Stimulated activated CD4-positive, alpha-beta T cell treated with anti-CD3 and anti-CD28 coated beads, TNF-alpha, amount 100 ng/mL, for 4 hours (primary cell): ENCODE measurements around the gene PLCH2.

ENCODE experiments used
- DNase-seq, 3 experiments: peaks; one replicate each; pipeline ENCODE4 v3.0.0-alpha.2; 2020; ENCODE audit warnings: low read depth in 3 of 3

Gene PLCH2, protein sequence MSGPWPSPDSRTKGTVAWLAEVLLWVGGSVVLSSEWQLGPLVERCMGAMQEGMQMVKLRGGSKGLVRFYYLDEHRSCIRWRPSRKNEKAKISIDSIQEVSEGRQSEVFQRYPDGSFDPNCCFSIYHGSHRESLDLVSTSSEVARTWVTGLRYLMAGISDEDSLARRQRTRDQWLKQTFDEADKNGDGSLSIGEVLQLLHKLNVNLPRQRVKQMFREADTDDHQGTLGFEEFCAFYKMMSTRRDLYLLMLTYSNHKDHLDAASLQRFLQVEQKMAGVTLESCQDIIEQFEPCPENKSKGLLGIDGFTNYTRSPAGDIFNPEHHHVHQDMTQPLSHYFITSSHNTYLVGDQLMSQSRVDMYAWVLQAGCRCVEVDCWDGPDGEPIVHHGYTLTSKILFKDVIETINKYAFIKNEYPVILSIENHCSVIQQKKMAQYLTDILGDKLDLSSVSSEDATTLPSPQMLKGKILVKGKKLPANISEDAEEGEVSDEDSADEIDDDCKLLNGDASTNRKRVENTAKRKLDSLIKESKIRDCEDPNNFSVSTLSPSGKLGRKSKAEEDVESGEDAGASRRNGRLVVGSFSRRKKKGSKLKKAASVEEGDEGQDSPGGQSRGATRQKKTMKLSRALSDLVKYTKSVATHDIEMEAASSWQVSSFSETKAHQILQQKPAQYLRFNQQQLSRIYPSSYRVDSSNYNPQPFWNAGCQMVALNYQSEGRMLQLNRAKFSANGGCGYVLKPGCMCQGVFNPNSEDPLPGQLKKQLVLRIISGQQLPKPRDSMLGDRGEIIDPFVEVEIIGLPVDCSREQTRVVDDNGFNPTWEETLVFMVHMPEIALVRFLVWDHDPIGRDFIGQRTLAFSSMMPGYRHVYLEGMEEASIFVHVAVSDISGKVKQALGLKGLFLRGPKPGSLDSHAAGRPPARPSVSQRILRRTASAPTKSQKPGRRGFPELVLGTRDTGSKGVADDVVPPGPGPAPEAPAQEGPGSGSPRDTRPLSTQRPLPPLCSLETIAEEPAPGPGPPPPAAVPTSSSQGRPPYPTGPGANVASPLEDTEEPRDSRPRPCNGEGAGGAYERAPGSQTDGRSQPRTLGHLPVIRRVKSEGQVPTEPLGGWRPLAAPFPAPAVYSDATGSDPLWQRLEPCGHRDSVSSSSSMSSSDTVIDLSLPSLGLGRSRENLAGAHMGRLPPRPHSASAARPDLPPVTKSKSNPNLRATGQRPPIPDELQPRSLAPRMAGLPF (N-terminal part only)

GRCh38 chr1:2476061-2476999, at the start of gene PLCH2:
Gene PLCH2 (plus strand): TSS chr1:2476289. CDS start chr1:2476589, 300 bp downstream.
- DNase-seq = no peak

DNA sequence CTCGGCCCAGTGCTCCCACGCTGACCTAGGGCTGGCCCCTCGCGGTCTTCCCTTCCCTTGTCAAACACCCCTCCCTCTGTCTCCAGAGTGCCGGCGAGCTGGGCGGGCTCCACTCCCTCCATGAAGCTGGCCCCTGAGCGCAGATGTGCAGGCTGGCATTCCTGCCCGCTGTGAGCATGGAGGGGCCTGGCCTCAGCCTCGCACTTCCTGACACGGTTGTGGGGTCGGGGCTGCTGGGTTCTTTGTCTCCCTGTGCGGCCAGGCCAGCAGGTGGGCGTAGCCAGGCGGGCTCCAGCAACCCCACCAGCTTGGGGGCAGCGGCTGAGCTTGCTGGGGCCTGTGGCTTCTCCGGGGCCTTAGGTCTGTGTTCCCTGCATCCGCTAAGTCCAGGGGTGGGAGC, 49.5 kb upstream of the PLCH2 start:
- DNase-seq = no peak

GRCh38 chr1:2427051-2427450, 49.0 kb upstream of the PLCH2 start:
- DNase-seq = no peak

DNA sequence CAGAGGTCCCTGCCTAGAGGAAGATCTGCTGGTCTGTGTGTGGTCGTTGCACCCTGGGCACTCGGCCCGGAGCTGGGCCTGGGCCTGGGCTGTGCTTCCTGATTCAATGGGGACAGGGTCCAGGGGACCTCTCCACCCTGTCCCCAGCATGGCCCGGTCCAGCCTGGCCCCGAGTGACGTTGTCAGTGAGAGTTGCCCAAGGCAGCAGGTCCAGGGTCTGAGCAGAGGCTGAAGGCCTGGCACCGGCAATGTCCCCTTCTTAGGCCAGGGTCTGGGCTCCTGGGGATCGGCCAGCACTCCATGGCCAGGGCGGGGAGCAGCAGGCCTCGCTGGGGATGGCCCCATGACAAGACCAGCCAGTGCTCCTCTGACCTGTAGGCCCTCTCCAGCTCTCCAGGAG, 48.1 kb upstream of the PLCH2 start:
- DNase-seq = no peak

- no peak for DNase-seq
Measured at GRCh38 chr1:2428490-2428889, 47.6 kb upstream of the PLCH2 start.

- DNase-seq = no peak
Measured at GRCh38 chr1:2429780-2430591, 46.1 kb upstream of the PLCH2 start.

- no peak for DNase-seq
Measured at GRCh38 chr1:2430592-2430973, 45.5 kb upstream of the PLCH2 start.

- DNase-seq = no peak
Measured at GRCh38 chr1:2431103-2431502, 45.0 kb upstream of the PLCH2 start.

- no peak for DNase-seq
Measured at GRCh38 chr1:2431518-2431917, 44.6 kb upstream of the PLCH2 start.

DNA sequence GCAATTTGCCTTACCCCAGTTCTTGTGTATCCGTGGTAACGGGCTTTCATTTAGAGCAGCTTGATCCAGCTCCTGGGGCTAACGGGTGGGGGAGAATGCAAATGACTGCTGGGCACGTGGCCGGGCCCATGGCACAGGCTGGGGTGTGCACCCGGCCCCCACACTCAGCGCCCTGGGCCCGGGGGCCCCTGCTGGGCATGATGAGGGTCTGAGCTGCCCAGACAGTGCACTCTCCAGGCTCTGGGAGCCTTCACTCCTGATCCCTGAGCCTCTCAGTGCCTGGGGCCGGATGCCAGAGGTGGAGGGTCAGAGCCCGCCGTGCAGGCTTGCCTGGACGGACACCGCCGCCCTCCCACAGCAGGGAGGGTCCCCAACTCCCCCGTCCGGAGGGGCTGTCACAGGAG, 43.6 kb upstream of the PLCH2 start:
- no peak for DNase-seq

- no peak for DNase-seq
Measured at GRCh38 chr1:2433196-2433595, 42.9 kb upstream of the PLCH2 start.

DNA sequence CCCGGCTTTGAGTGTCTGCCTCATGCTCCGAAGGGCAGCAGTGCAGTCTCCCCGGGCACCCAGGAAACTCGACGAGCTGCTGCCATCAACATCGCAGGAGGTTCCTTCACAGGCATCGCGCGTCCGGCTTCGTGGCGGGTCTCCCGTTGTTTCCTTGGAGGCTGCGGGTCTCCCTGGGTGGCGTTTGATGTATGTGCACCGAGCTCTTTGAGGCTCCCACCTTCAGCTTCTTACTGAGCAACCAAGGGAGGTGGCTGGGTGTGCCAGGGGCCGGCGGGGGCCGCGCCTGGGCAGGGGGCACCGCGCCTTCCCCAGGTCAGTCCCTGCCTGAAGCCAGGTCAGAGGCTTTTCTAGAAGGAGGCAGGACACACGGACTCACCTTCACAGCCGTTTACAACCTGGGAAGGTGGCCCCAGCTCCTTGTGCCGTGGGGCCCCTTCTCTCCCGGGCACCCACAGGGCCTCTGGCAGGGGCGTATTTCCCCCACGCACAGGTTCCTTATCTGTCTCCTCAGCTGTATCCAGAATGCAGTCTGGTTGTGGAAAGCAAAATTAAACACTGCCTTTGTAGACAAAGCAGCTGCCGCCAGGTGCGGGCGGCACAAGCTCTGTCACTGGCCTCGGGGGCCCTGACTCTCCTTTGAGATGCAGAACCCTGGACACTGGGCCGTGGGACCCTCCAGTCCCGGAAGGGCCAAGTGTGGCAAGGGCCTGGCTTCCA, 42.0 kb upstream of the PLCH2 start:
- no peak for DNase-seq

DNA sequence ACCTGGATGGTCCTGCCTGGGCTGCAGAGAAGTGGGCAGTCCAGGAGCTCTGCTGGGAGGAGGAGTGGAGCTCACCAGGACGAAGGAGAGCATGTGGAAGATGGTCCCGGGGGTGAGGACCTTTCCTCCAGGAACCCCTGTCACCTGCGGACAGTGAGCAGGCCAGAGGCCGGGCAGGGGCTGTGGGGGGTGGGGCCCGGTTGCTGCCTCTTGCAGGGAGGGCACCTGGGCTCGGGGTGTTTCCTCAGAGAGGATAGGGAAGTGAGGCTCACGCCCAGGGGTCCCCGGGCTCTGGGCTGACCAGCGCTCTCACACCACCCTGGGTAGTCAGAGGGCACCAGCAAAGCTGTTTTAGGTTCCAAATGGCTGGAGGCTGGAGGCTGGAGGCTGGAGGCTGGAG, 41.0 kb upstream of the PLCH2 start:
- no peak for DNase-seq

DNA sequence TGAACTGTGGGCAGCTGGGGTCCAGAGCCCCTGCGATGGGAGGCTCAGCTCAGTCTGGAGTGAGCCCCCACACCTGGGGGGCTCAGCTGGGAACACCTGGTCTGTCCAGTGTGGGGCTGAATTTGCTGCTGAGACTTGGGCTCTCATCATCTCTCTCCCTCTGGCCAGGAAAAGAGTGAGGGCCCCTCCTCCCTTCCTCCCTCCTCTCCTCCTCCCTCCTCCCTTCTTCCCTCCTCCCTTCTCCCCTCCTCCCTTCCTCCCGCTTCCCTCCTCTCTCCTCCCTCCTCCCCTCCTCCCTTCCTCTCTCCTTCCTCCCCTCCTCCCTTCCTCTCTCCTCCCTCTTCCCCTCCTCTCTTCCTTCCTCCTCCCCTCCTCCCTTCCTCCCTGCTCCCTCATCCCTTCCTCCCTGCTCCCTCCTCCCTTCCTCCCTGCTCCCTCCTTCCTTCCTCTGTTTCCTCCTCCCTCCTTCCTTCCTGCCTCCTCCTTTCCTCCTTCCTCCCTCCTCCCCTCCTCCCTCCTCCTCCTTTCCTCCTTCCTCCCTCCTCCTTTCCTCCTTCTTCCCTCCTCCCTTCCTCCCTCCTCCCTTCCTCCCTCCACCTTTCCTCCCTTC, 40.2 kb upstream of the PLCH2 start:
- DNase-seq = no peak

DNA sequence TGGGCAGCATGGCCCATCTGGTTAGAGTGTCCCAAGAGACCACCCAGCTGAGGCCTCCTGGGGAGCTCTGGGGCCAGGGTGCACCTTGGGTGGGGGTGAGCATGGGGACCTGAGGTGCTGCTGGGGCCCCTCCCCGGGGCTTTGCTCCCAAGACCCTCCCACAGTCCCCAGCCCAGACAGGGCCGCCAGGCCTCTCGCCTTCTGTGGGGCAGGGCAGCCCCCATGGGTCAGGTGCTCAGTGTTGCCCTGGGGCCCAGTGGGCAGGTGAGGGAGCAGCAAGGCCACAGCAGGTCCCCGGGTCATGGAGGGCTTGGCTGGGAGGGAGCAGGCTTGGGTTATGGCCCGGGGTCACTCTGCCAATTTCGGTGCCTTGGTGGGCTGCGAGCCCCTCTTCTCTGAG, 39.2 kb upstream of the PLCH2 start:
- DNase-seq = no peak

DNA sequence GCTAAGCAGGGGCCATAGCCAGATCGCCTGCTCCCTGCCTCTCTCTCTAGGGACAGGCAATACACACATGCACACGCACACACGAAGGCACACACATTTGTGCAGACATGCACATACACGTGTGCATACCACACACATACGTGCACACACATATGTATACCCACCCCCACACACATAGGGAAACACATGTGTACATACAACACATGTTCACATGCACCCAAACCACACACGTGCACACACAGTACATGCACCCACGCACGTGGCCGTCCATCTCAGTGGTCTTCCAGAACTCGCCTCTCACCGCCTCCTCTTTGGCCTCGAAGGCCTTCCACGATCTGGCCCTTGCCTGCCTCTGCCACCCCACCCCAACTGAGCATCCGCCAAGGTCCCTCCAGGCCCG, 38.5 kb upstream of the PLCH2 start:
- no peak for DNase-seq

DNA sequence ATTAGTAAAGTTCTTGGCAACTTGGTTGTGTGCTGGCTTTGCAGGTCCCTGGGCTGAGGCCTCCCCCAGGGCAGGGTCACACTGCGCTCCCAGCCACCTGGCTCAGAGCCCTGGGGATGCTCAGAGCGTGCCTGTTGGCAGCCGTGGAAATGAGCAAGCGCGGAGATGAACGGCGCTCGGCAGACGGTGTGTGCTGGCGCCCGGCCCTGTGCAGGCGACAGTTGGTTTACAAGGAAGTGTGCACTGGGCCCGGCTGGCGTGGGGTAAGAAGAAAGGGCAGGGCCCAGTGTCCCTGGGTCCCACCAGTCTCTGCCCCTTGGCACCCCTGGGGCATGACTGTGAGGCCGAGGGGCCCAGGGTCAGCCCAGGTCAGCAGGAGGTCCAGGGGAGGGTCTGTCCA, 38.1 kb upstream of the PLCH2 start:
- DNase-seq = no peak

DNA sequence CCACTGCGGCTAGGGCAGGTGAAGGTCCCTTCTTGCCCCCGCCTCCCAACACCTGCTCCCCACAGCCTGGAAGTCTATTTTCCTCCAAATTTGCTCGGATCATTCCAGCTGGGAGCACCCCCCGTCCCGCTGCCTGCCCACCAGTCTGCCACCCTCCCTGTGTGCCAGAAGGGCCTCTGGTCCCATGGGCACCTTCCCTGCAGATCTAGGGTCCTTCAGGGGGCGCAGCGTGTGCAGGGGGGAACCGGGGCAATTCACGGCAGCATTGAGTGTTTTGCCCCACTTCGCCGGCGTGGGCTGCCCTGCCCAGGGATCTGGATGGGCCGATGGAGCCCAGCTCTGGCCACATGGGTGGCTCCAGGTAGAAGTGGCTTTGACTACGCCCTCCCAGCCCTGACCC, 37.4 kb upstream of the PLCH2 start:
- no peak for DNase-seq

GRCh38 chr1:2439369-2439768, 36.7 kb upstream of the PLCH2 start:
- no peak for DNase-seq
